ENCODE measurements around the gene FBXL19.

FBXL19 gene

DNA sequence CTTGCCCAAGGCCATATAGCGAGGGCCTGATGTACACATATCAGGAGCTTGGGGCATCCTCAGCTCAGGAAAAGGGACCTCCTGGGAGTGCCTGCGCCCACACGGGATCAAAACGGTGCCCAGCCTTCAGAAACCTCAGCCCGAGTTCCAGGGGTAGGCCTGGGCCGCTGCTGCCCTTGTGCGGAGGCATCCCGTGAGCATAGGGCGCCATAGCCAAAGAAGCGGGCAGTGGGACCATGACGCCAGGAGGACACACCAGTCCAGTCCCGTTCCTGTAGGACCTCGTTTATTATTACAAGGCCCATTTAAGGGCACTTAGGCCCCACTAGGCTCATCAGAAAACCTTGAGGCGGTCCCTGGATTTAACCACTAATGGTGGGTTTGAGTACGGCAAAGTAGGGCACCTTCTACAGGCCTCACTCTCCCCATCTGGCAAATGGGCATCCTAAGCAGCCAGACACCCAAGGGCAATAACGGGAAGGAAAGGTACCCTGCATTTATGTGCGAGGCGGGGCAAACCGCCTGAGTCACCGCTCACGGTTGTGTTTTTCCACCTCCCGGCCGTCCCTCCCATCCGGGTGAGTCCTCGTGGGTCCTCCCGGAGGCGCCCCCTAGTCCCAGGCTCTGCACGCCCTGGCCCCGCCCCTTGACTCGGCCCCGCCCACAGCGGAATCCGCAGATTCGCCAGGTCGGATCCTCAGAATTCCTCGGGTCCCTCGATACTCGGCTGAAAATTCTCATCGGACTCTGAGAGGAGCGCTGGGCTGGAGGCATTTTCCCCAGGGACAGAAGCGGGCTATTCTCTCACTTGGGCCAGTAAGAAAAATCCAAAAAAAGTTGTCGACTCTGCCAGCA lies 33.5 kb downstream of the FBXL19 start:
- Histone ChIP-seq H3K36me3 (peaks cover 63% of the 10 kb centered on the region), H3K27ac (peak overlapping the region; percentile 100), H3K4me3 (peak overlapping the region; percentile 80), H4K20me1 (peaks cover 53% of the 10 kb centered on the region), H3K27me3 (no peaks in the 10 kb centered on the region), H3K9ac (peak overlapping the region; percentile 100), H3K4me1 (peaks cover 35% of the 10 kb centered on the region), H3K4me2 (peak overlapping the region; percentile 68), H3K9me3 (no peaks in the 10 kb centered on the region)
- TF ChIP-seq Cebpa-rat (IDR thresholded peaks at IDR 0.05) = no peak

DNA sequence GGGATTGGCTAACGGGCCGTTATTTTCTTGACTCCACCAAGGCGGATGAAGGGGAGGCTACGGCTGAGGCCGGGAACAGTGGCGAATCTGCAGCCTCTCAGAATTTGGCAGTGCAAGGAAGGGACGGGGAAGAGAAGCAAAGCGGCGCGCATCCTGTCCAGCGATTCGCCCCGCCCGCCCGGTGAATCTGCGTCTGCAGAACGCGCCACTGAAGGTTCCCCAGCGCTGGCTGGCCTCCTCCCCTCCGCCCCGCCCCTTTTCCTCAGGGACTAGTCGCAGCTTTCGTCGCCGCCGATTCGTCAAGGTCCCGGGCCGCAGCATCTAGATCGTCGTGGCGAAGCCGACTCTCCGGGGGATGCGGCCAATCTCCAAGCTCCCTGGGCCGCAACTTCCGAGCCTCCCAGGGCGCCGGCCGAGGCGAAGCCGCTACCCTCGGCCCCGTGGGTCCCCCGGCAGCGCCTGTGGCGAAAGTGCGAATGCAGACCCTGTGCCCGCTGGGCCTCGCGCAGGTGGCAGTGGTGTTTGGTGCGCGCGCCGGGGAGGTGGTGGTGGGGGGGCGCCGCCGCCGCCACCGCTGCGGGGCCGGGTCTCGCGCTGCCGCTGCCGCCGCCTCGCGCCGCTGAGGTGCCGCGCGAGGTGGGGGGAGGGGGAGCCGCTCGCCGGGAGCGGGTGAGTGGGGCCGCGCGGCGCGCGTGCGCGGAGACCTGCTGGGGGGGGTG lies 34.2 kb downstream of the FBXL19 start, which contains the start of gene SETD1A:
TSS of gene SETD1A (plus strand) at position 299 of the 719 bp plus-strand sequence. CDS start 978 bp downstream, outside the sequence.
- peak within 1 kb of the TSS; percentile 100 for H3K9ac ChIP-seq

DNA sequence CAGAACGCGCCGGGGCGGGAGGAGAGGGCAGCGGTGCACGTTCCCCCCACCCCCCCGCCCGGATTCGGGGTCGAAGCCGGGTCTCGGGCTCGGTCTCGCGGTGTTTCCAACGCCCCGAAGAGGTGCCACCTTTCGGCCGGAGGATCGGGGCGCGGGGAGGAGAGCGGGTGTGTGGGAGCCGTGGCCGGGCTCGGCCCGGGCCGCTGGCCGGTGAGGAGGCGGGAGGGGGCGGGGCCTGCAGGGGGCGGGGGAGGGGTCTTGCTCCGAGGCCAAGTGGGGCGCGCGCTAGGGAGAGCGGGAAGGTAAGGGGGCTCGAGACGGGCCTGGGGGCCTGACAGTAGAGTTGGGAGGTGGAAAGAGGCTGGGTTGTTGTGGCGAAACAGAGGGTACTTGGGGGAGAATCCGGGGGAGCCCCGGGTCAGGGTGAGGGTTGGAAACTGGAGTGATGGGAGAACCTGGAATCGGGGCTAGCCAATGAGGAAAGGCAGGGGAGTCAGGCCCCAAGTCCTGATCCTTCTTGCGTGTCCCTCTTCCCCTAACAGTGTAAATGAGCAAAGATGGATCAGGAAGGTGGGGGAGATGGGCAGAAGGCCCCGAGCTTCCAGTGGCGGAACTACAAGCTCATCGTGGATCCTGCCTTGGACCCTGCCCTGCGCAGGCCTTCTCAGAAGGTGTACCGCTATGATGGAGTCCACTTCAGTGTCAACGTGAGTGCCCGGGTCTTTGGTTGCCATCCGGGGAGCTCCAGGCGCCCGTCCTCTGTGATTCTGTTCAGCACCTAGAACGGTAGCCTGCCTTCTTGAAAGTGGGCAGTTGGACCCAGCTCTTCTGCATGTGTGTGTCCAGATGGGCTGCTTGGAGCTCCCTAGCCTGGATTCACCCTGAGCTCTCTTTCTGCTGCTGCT lies 35.1 kb downstream of the FBXL19 start:
- no peaks in the 10 kb centered on the region for H3K27me3 ChIP-seq
- peak overlapping the region; percentile 100 for H3K27ac ChIP-seq
- no peak for TF ChIP-seq Cebpa-rat (IDR thresholded peaks at IDR 0.05)
- peak overlapping the region; percentile 100 for H3K9ac ChIP-seq
- peaks cover 26% of the 10 kb centered on the region for H3K4me1 ChIP-seq
- H3K4me3 ChIP-seq = peak overlapping the region; percentile 80
- no peaks in the 10 kb centered on the region for H3K9me3 ChIP-seq
- H4K20me1 ChIP-seq = peaks cover 51% of the 10 kb centered on the region
- H3K4me2 ChIP-seq = peak overlapping the region; percentile 91
- peaks cover 65% of the 10 kb centered on the region for H3K36me3 ChIP-seq

More for the DNA sequence above, 34.2 kb downstream of the FBXL19 start, which contains the start of gene SETD1A:
- Histone ChIP-seq H3K4me1 (peaks cover 34% of the 10 kb centered on the region), H3K4me3 (peak within 1 kb of the TSS; percentile 80), H3K36me3 (peaks cover 65% of the 10 kb centered on the region), H4K20me1 (peaks cover 54% of the 10 kb centered on the region), H3K27me3 (no peaks in the 10 kb centered on the region), H3K27ac (peak within 1 kb of the TSS; percentile 100), H3K9me3 (no peaks in the 10 kb centered on the region), H3K4me2 (peak within 1 kb of the TSS; percentile 91)
- TF ChIP-seq Cebpa-rat (IDR thresholded peaks at IDR 0.05) = no peak

DNA sequence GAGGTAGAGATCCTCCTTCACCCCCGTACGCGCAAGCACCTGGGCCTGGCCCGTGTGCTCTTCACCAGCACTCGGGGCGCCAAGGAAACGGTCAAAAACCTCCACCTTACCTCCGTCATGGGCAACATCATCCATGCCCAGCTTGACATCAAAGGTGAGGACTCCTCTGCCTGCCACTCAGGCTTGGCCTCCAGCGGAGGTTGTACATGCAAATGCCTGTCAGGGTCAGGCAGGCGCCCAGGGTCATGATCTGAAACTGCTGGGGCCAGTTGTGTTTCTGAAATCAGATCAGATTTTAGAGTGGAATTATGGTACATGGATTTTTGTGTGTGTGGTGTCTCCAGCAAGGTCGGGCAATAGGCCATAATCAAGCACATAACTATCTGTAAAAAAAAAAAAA lies 38.0 kb downstream of the FBXL19 start:
- Histone ChIP-seq H3K36me3 (peaks cover 79% of the 10 kb centered on the region), H4K20me1 (peaks cover 39% of the 10 kb centered on the region), H3K27me3 (no peaks in the 10 kb centered on the region), H3K4me2 (no peak overlapping the region), H3K9me3 (no peaks in the 10 kb centered on the region), H3K4me1 (peaks cover 16% of the 10 kb centered on the region), H3K4me3 (no peak overlapping the region), H3K9ac (0 out of 2 replicates have a peak overlapping the region, but pooled peaks have one; percentile 19), H3K27ac (no peak overlapping the region)
- no peak for TF ChIP-seq Cebpa-rat (IDR thresholded peaks at IDR 0.05)

DNA sequence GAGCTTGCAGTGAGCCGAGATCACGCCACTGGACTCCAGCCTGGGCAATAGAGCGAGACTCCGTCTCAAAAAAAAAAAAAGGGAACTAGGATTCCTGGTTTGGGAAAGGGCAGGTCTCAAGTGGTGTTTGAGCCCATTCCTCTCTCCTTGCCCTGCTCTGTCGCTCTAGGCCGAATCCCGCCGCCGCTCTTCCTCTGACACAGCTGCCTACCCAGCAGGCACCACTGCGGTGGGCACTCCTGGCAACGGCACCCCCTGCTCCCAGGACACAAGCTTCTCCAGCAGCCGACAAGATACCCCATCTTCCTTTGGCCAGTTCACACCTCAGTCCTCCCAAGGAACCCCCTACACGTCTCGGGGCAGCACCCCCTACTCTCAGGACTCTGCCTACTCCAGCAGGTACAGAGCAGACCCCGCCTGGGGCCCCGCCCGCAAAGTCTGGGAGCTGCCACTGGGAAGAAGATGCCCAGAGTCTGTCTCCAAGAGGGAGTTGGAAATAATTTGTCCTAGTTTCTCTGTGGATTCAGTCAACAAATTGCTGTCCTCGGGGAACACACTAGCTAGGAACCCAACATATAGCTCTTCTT lies 40.6 kb downstream of the FBXL19 start:
- no peak for TF ChIP-seq Cebpa-rat (IDR thresholded peaks at IDR 0.05)
- H3K4me3 ChIP-seq = no peak overlapping the region
- H3K36me3 ChIP-seq = peaks cover 99% of the 10 kb centered on the region

DNA sequence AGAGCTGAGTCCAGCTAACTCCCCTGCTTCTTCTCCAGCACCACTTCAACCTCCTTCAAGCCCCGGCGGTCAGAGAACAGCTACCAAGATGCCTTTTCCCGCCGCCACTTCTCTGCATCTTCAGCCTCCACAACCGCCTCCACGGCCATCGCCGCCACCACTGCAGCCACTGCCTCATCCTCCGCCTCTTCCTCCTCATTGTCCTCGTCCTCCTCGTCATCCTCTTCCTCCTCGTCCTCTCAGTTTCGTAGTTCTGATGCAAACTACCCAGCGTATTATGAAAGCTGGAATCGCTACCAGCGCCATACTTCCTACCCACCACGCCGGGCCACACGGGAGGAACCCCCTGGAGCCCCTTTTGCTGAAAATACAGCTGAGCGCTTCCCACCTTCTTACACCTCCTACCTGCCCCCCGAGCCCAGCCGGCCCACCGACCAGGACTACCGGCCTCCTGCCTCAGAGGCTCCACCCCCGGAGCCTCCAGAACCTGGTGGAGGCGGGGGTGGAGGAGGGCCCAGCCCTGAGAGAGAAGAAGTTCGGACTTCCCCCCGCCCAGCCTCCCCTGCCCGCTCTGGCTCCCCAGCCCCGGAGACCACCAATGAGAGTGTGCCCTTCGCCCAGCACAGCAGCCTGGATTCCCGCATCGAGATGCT lies 41.3 kb downstream of the FBXL19 start:
- Histone ChIP-seq H4K20me1 (peaks cover 29% of the 10 kb centered on the region), H3K4me1 (no peaks in the 10 kb centered on the region), H3K4me2 (no peak overlapping the region), H3K9me3 (no peaks in the 10 kb centered on the region), H3K36me3 (peaks cover 99% of the 10 kb centered on the region), H3K27me3 (no peaks in the 10 kb centered on the region), H3K27ac (no peak overlapping the region), H3K4me3 (no peak overlapping the region), H3K9ac (no peak overlapping the region)
- no peak for TF ChIP-seq Cebpa-rat (IDR thresholded peaks at IDR 0.05)

More for the DNA sequence above, 40.6 kb downstream of the FBXL19 start:
- Histone ChIP-seq H3K27ac (no peak overlapping the region), H3K27me3 (no peaks in the 10 kb centered on the region), H3K4me2 (no peak overlapping the region), H4K20me1 (peaks cover 36% of the 10 kb centered on the region), H3K9ac (no peak overlapping the region), H3K9me3 (no peaks in the 10 kb centered on the region), H3K4me1 (peaks cover 5% of the 10 kb centered on the region)

DNA sequence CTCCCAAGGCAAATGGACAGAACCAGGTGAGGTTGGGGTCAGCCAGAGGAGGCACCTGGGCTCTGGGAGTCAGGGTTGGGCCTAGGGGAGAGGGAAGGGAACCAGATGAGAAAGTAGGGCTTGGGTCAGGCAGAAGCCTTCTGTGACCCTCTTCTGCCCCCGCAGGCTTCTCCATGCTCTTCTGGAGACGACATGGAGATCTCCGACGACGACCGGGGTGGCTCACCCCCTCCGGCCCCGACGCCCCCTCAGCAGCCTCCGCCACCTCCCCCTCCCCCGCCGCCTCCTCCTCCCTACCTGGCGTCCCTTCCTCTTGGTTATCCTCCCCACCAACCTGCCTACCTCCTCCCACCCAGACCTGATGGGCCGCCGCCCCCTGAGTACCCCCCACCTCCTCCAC lies 42.1 kb downstream of the FBXL19 start:
- no peak overlapping the region for H3K4me2 ChIP-seq
- H3K9me3 ChIP-seq = no peaks in the 10 kb centered on the region
- H3K27ac ChIP-seq = no peak overlapping the region
- H3K4me3 ChIP-seq = no peak overlapping the region
- no peaks in the 10 kb centered on the region for H3K4me1 ChIP-seq
- TF ChIP-seq Cebpa-rat (IDR thresholded peaks at IDR 0.05) = no peak
- H3K9ac ChIP-seq = no peak overlapping the region
- peaks cover 22% of the 10 kb centered on the region for H4K20me1 ChIP-seq
- H3K36me3 ChIP-seq = peaks cover 99% of the 10 kb centered on the region
- H3K27me3 ChIP-seq = no peaks in the 10 kb centered on the region

DNA sequence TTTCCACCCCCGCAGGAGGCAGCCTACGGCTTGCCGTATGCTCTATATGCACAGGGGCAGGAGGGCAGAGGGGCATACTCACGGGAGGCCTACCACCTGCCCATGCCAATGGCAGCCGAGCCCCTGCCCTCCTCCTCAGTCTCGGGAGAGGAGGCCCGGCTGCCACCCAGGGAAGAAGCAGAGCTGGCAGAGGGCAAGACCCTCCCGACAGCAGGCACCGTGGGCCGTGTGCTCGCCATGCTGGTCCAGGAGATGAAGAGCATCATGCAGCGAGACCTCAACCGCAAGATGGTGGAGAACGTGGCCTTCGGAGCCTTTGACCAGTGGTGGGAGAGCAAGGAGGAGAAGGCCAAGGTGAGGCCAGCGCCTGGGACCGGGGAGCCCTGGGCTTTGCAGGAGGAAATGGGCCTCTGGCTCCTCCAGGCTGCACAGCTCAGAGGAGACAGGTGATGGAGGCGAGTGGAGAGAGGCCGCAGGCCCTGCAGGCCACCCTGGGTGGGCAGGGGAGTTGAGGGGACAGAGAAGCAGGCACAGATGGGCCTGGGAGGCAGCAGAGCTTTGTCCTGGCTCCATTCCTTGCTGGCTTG lies 42.8 kb downstream of the FBXL19 start:
- H3K27ac ChIP-seq = no peak overlapping the region
- no peaks in the 10 kb centered on the region for H3K27me3 ChIP-seq
- no peaks in the 10 kb centered on the region for H3K9me3 ChIP-seq
- H3K4me2 ChIP-seq = no peak overlapping the region
- H3K4me1 ChIP-seq = no peaks in the 10 kb centered on the region
- H3K36me3 ChIP-seq = peaks cover 99% of the 10 kb centered on the region
- H3K4me3 ChIP-seq = no peak overlapping the region
- TF ChIP-seq Cebpa-rat (IDR thresholded peaks at IDR 0.05) = no peak
- H4K20me1 ChIP-seq = peaks cover 19% of the 10 kb centered on the region
- no peak overlapping the region for H3K9ac ChIP-seq
